Chondrocyte (in vitro differentiated cells): ENCODE measurements around the gene PEX5L. TPM values are rescaled to one million over a fixed set of nuclear protein-coding genes. Genes with fewer than 3 reads are reported as not detected.

ENCODE experiments used
- DNase-seq: peaks from one replicate; pipeline ENCODE4 v3.0.0; 2021; ENCODE audit warnings: mixed read lengths, low spot score
- H3K27ac Mint-ChIP-seq: one replicate; pipeline ENCODE4 v1.8.0; 2021; ENCODE audit warnings: mild to moderate bottlenecking, moderate library complexity, mixed read lengths; ENCODE audit not compliant: unreplicated experiment
- H3K27me3 Mint-ChIP-seq: 2 replicates; pipeline ENCODE4 v1.8.0; 2021; ENCODE audit warnings: low read depth, mixed read lengths
- H3K36me3 Mint-ChIP-seq: 2 replicates; pipeline ENCODE4 v1.8.0; 2021; ENCODE audit warnings: low read depth, mixed read lengths
- H3K4me1 Mint-ChIP-seq: 2 replicates; pipeline ENCODE4 v1.8.0; 2021; ENCODE audit warnings: low read depth, mild to moderate bottlenecking, mixed read lengths
- H3K4me3 Mint-ChIP-seq: one replicate; pipeline ENCODE4 v1.8.0; 2021; ENCODE audit warnings: mild to moderate bottlenecking, moderate library complexity, mixed read lengths; ENCODE audit not compliant: unreplicated experiment
- H3K9me3 Mint-ChIP-seq: 2 replicates; pipeline ENCODE4 v1.8.0; 2021; ENCODE audit warnings: low read depth, mixed read lengths
- CTCF ChIP-seq: fragments of 200-600 bp; sonication (generic); IDR thresholded peaks from 2 replicates; pipeline ENCODE4 v1.5.0; 2021; ENCODE audit warnings: antibody characterized with exemption, mild to moderate bottlenecking, moderate library complexity
- total RNA-seq: library from RNA; stranded (reverse); gene quantifications from 3 replicates; pipeline ENCODE4 v1.2.1, GENCODE V29; 2021

PEX5L gene
- total RNA-seq, 1 donor from 2014 or later: not detected

- no peaks in the 10 kb centered on the region for H3K9me3 Mint-ChIP-seq
These were observed 163.9 kb downstream of the PEX5L start for GRCh38 chr3:179872842-179873241.

GRCh38 chr3:179871782-179872181 is 165.0 kb downstream of the PEX5L start:
- Mint-ChIP-seq H3K4me1 (no peaks in the 10 kb centered on the region), H3K36me3 (no peaks in the 10 kb centered on the region), H3K4me3 (no peak overlapping the region), H3K27ac (no peak overlapping the region), H3K27me3 (peaks cover 12% of the 10 kb centered on the region), H3K9me3 (no peaks in the 10 kb centered on the region)
- DNase-seq: no peak
- no peak for TF ChIP-seq CTCF

More at GRCh38 chr3:179872842-179873241, 163.9 kb downstream of the PEX5L start:
- H3K36me3 Mint-ChIP-seq: no peaks in the 10 kb centered on the region
- H3K27ac Mint-ChIP-seq: no peak overlapping the region
- no peak for DNase-seq
- no peak for TF ChIP-seq CTCF
- no peaks in the 10 kb centered on the region for H3K4me1 Mint-ChIP-seq
- H3K4me3 Mint-ChIP-seq: no peak overlapping the region
- peaks cover 9% of the 10 kb centered on the region for H3K27me3 Mint-ChIP-seq

- peaks cover 10% of the 10 kb centered on the region for H3K27me3 Mint-ChIP-seq
- H3K4me3 Mint-ChIP-seq: no peak overlapping the region
- no peak for TF ChIP-seq CTCF
- H3K27ac Mint-ChIP-seq: no peak overlapping the region
- H3K36me3 Mint-ChIP-seq: no peaks in the 10 kb centered on the region
- DNase-seq: no peak
- H3K9me3 Mint-ChIP-seq: no peaks in the 10 kb centered on the region
- H3K4me1 Mint-ChIP-seq: no peaks in the 10 kb centered on the region
These were observed 168.0 kb downstream of the PEX5L start for GRCh38 chr3:179868715-179869114.

- Mint-ChIP-seq H3K4me1 (no peaks in the 10 kb centered on the region), H3K36me3 (no peaks in the 10 kb centered on the region), H3K9me3 (no peaks in the 10 kb centered on the region), H3K27ac (no peak overlapping the region), H3K4me3 (no peak overlapping the region), H3K27me3 (peaks cover 12% of the 10 kb centered on the region)
- DNase-seq: no peak
- no peak for TF ChIP-seq CTCF
These were observed 168.8 kb downstream of the PEX5L start for GRCh38 chr3:179867961-179868360.

- H3K9me3 Mint-ChIP-seq: no peaks in the 10 kb centered on the region
- TF ChIP-seq CTCF: no peak
- H3K36me3 Mint-ChIP-seq: no peaks in the 10 kb centered on the region
- peaks cover 9% of the 10 kb centered on the region for H3K27me3 Mint-ChIP-seq
- H3K4me1 Mint-ChIP-seq: no peaks in the 10 kb centered on the region
- H3K27ac Mint-ChIP-seq: no peak overlapping the region
- H3K4me3 Mint-ChIP-seq: no peak overlapping the region
- DNase-seq: no peak
These were observed 170.8 kb downstream of the PEX5L start for GRCh38 chr3:179865861-179866505.
